K562 (cell line): ENCODE data around the gene AKT1S1. TPM values are rescaled to one million over a fixed set of nuclear protein-coding genes. Genes with fewer than 3 reads are reported as not detected.
A peak's percentile ranks its signal among the peaks of the same experiment; 100 is the strongest.

Experiments used
- ASH1L ChIP-seq: fragments of 450-650 bp; IDR thresholded peaks from 2 replicates; pipeline ENCODE4 v1.6.1; 2018; ENCODE audit warnings: borderline replicate concordance, mild to moderate bottlenecking, low read depth; ENCODE audit not compliant: partially characterized antibody
- BDP1 ChIP-seq: IDR thresholded peaks from 3 replicates; pipeline ENCODE4 v1.6.1; 2011; ENCODE audit not compliant: insufficient read length, insufficient read depth
- HDAC1 ChIP-seq, 2 experiments: fragments of 450-650 bp; IDR thresholded peaks; 2 replicates each; pipeline ENCODE4 v1.6.1; 2016 to 2017; ENCODE audit warnings: inconsistent platforms in 1 of 2, mild to moderate bottlenecking in 1 of 2, moderate library complexity in 1 of 2
- HNRNPH1 ChIP-seq: fragments of 200-400 bp; formaldehyde crosslinking; optimal IDR thresholded peaks from 2 replicates; pipeline ENCODE3; 2017; ENCODE audit warnings: low read depth, mild to moderate bottlenecking, low read length, moderate library complexity
- JUN ChIP-seq, 2 experiments: sonication (generic) in 1 of 2; formaldehyde crosslinking in 1 of 2; IDR thresholded peaks; 2 replicates each; pipeline versions ENCODE4 v1.6.1 to v1.8.0; 2012 to 2022; ENCODE audit warnings: borderline replicate concordance in 2 of 2, mild to moderate bottlenecking in 2 of 2, improper control_type of control experiment in 1 of 2, low read depth in 1 of 2, low read length in 1 of 2, missing genetic modification reagents in 1 of 2
- NCOA2 ChIP-seq, 2 experiments: fragments of 450-650 bp; IDR thresholded peaks; 2 replicates each; pipeline ENCODE4 v1.6.1; 2018; ENCODE audit warnings: mild to moderate bottlenecking in 2 of 2, moderate library complexity in 1 of 2; ENCODE audit not compliant: partially characterized antibody in 2 of 2
- SETDB1 ChIP-seq: IDR thresholded peaks from one replicate; pipeline ENCODE4 v1.6.1; 2012; ENCODE audit warnings: low read length, control low read depth, inconsistent platforms
- TFAM ChIP-seq: fragments of 250-450 bp; sonication (Bioruptor Pico); conservative IDR thresholded peaks from 2 replicates; pipeline ENCODE4 v1.5.0; 2021; ENCODE audit warnings: mild to moderate bottlenecking, moderate library complexity
- ZSCAN32 ChIP-seq: fragments of 450-650 bp; formaldehyde crosslinking; IDR thresholded peaks from 2 replicates; pipeline ENCODE4 v1.4.0; 2020; ENCODE audit warnings: mild to moderate bottlenecking, moderate library complexity
- polyA plus RNA-seq, 8 experiments: library from polyadenylated mRNA; depleted of rRNA in 4 of 8; stranded (reverse) in 5 of 8; unstranded in 3 of 8; fragments of >200 nt; fragmentation: Nextera tagmentation in 2 of 8; fragmentation: Illumina TruSeq in 1 of 8; extraction: Ambion mirVana in 2 of 8; extraction: Trizol in 1 of 8; gene quantifications; 2 replicates each; pipeline versions ENCODE4 v1.2.1 to v1.2.3, GENCODE V29; 2011 to 2014; ENCODE audit warnings: inconsistent platforms in 1 of 8, missing spikeins in 1 of 8
- total RNA-seq, 7 experiments: library from RNA; depleted of rRNA in 6 of 7; stranded (reverse); fragments of >200 nt in 6 of 7; fragmentation: Illumina TruSeq in 2 of 7; extraction: Trizol in 2 of 7; gene quantifications; 2 replicates each; pipeline versions ENCODE4 v1.2.1 to v1.2.3, GENCODE V29; 2011 to 2021; ENCODE audit warnings: low replicate concordance in 1 of 7
- TF ChIP-seq, protein P1 (sequence below): fragments of 450-650 bp; IDR thresholded peaks from 2 replicates; pipeline ENCODE4 v1.7.0; 2016; ENCODE audit warnings: borderline replicate concordance
- TF ChIP-seq, protein P2 (sequence below): sonication (generic); formaldehyde crosslinking; IDR thresholded peaks from 2 replicates; pipeline ENCODE4 v1.8.1; 2023; ENCODE audit warnings: mild to moderate bottlenecking, missing genetic modification reagents
- TF ChIP-seq, protein P3 (sequence below), 2 experiments: fragments of 450-650 bp; formaldehyde crosslinking in 1 of 2; IDR thresholded peaks; 2 replicates each; pipeline versions ENCODE4 v1.4.0 to v1.6.1; 2014 to 2020; ENCODE audit warnings: mild to moderate bottlenecking in 2 of 2, borderline replicate concordance in 1 of 2, low read depth in 1 of 2

AKT1S1 gene
- total and polyA plus RNA-seq, 9 of the 15 experiments (the other 6 are each of a cell fraction or from before 2014, with no cell fraction given) = 1.2 to 50.3 (median 17.1) TPM

DNA sequence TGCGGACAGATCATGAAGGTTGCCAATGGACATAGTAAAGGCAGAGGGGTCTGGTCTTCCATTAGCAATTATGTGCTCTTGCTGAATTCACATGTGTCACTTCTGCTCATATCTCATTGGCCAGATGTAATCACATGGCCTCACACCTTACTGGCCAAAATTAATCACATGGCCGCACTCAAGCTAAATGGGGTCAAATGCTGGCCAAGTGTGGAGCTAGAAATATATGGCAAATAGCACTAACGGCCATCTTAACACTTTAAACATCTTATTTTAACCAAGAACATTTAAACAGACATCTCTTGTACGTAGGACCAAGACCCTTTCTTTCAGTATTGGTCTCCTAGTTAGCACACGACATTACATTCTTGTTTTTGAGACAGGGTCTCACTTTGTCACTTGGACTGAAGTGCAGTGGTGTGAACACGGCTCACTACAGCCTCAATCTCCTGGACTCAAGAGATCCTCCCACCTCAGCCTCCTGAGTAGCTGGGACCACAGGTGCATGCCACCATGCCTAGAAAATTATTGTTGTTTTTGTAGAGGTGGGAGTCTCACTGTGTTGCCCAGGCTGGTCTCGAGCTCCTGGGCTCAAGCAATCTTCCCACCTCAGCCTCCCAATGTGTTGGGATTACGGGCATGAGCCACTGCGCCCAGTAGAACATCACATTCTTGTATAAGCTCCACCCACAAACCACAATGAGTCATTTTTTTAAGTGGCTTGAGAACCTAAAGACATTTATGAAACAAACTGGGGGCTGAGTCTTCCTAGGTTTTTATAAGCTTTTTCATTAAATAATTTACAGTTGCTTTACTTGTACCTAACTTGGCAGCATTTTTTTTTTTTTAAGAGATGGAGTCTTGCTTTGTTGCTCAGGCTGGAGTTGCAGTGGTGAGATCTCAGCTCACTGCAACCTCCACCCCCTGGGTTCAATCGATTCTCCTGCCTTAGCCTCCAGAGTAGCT, 29.1 kb downstream of the AKT1S1 start (continued):
- TF ChIP-seq, protein P1, sequence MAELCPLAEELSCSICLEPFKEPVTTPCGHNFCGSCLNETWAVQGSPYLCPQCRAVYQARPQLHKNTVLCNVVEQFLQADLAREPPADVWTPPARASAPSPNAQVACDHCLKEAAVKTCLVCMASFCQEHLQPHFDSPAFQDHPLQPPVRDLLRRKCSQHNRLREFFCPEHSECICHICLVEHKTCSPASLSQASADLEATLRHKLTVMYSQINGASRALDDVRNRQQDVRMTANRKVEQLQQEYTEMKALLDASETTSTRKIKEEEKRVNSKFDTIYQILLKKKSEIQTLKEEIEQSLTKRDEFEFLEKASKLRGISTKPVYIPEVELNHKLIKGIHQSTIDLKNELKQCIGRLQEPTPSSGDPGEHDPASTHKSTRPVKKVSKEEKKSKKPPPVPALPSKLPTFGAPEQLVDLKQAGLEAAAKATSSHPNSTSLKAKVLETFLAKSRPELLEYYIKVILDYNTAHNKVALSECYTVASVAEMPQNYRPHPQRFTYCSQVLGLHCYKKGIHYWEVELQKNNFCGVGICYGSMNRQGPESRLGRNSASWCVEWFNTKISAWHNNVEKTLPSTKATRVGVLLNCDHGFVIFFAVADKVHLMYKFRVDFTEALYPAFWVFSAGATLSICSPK = no peak
- TF ChIP-seq, protein P2, sequence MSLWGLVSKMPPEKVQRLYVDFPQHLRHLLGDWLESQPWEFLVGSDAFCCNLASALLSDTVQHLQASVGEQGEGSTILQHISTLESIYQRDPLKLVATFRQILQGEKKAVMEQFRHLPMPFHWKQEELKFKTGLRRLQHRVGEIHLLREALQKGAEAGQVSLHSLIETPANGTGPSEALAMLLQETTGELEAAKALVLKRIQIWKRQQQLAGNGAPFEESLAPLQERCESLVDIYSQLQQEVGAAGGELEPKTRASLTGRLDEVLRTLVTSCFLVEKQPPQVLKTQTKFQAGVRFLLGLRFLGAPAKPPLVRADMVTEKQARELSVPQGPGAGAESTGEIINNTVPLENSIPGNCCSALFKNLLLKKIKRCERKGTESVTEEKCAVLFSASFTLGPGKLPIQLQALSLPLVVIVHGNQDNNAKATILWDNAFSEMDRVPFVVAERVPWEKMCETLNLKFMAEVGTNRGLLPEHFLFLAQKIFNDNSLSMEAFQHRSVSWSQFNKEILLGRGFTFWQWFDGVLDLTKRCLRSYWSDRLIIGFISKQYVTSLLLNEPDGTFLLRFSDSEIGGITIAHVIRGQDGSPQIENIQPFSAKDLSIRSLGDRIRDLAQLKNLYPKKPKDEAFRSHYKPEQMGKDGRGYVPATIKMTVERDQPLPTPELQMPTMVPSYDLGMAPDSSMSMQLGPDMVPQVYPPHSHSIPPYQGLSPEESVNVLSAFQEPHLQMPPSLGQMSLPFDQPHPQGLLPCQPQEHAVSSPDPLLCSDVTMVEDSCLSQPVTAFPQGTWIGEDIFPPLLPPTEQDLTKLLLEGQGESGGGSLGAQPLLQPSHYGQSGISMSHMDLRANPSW (CRISPR knock-in tag) = no peak
- TF ChIP-seq, protein P3, sequence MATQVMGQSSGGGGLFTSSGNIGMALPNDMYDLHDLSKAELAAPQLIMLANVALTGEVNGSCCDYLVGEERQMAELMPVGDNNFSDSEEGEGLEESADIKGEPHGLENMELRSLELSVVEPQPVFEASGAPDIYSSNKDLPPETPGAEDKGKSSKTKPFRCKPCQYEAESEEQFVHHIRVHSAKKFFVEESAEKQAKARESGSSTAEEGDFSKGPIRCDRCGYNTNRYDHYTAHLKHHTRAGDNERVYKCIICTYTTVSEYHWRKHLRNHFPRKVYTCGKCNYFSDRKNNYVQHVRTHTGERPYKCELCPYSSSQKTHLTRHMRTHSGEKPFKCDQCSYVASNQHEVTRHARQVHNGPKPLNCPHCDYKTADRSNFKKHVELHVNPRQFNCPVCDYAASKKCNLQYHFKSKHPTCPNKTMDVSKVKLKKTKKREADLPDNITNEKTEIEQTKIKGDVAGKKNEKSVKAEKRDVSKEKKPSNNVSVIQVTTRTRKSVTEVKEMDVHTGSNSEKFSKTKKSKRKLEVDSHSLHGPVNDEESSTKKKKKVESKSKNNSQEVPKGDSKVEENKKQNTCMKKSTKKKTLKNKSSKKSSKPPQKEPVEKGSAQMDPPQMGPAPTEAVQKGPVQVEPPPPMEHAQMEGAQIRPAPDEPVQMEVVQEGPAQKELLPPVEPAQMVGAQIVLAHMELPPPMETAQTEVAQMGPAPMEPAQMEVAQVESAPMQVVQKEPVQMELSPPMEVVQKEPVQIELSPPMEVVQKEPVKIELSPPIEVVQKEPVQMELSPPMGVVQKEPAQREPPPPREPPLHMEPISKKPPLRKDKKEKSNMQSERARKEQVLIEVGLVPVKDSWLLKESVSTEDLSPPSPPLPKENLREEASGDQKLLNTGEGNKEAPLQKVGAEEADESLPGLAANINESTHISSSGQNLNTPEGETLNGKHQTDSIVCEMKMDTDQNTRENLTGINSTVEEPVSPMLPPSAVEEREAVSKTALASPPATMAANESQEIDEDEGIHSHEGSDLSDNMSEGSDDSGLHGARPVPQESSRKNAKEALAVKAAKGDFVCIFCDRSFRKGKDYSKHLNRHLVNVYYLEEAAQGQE (IDR thresholded peaks at IDR 0.05; ENCODE audit: borderline replicate concordance) = peak; percentile 27; the same call in 1 of the 2 replicates
- TF ChIP-seq, protein P3 (CRISPR knock-in tag; IDR thresholded peaks at IDR 0.05; ENCODE audit: low read depth) = no peak
- TF ChIP-seq ZSCAN32 (CRISPR knock-in tag) (no peak), NCOA2 (IDR thresholded peaks at IDR 0.05; ENCODE audit: partially characterized antibody in 2 of 2) (no peak), HDAC1 (IDR thresholded peaks at IDR 0.05) (no peak), HNRNPH1 (no peak), BDP1 (no peak), ASH1L (no peak), JUN (IDR thresholded peaks at IDR 0.05; ENCODE audit: borderline replicate concordance, low read depth, low read length) (0 out of 2 replicates have a peak, but pooled peaks have one; percentile 70), JUN (CRISPR knock-in tag; IDR thresholded peaks at IDR 0.05; ENCODE audit: borderline replicate concordance) (no peak), SETDB1 (no peak), TFAM (no peak)
